NCI-H2227 (cell line): Measurements from ENCODE around the gene DDX50.
A peak's percentile ranks its signal among the peaks of the same experiment; 100 is the strongest.
"Not testable (repeated sequence)": the region's sequence is repeated elsewhere in the genome, so short reads cannot be mapped to it uniquely, and the experiment has no call there.

Experiments used
- DNase-seq: peaks from one replicate; lab custom pipeline; 2025; ENCODE audit not compliant: unreplicated experiment; lab: John Stamatoyannopoulos, UW

Gene DDX50

GRCh38 chr10:68979738-68980137 lies 78.6 kb downstream of the DDX50 start:
- not testable (repeated sequence) for DNase-seq

GRCh38 chr10:68981074-68981473 lies 80.0 kb downstream of the DDX50 start:
- no peak for DNase-seq

GRCh38 chr10:68982389-68982788 lies 81.3 kb downstream of the DDX50 start:
- DNase-seq = no peak

DNA sequence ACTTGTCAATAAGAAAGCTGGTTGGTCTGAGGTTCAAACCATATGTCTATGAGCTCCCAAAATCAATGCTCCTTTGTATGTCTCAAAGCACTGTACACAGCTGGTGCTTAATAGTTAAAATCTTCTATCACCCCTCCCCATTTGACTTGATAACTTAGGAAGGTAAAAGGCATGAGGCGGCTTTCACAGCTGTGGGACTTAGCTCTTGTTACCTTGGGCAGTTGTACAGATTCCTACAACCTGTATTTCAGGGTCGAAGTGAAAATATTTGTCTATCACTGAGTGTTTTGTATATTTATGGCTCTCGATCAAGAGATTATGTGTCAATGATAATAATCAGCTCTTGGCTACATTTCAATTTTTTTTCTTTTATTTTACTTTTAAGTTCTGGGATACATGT lies 86.5 kb downstream of the DDX50 start:
- DNase-seq = no peak

GRCh38 chr10:68988530-68989316 lies 87.6 kb downstream of the DDX50 start, which contains the start of gene KIFBP:
Gene KIFBP, plus strand, starts transcription at chr10:68988803. Its CDS starts 30 bp downstream, at chr10:68988833.
- peak; percentile 94 for DNase-seq

- peak; percentile 44 for DNase-seq
Observed at GRCh38 chr10:68989317-68989990, 88.3 kb downstream of the DDX50 start.

GRCh38 chr10:68992636-68993440 lies 91.7 kb downstream of the DDX50 start:
- DNase-seq = no peak
